DND-41 (cell line): Measurements from ENCODE around the gene TMEM88.
A peak's percentile ranks its signal among the peaks of the same experiment; 100 is the strongest.

Experiments used
- EZH2 ChIP-seq: IDR thresholded peaks from 3 replicates; pipeline ENCODE4 v1.6.1; 2012; ENCODE audit warnings: borderline replicate concordance, low read depth, mild to moderate bottlenecking, moderate library complexity, low read length, inconsistent platforms; ENCODE audit not compliant: severe bottlenecking
- TF ChIP-seq, protein P1 (sequence below): IDR thresholded peaks from 2 replicates; pipeline ENCODE4 v1.5.1; 2012; ENCODE audit warnings: borderline replicate concordance, low read length, moderate library complexity, mild to moderate bottlenecking; ENCODE audit not compliant: poor library complexity, severe bottlenecking; ENCODE audit errors: extremely low read depth

GRCh38 chr17:7857713-7858521 is 3.1 kb downstream of the TMEM88 start, which contains the start of gene CYB5D1:
- TF ChIP-seq, protein P1, sequence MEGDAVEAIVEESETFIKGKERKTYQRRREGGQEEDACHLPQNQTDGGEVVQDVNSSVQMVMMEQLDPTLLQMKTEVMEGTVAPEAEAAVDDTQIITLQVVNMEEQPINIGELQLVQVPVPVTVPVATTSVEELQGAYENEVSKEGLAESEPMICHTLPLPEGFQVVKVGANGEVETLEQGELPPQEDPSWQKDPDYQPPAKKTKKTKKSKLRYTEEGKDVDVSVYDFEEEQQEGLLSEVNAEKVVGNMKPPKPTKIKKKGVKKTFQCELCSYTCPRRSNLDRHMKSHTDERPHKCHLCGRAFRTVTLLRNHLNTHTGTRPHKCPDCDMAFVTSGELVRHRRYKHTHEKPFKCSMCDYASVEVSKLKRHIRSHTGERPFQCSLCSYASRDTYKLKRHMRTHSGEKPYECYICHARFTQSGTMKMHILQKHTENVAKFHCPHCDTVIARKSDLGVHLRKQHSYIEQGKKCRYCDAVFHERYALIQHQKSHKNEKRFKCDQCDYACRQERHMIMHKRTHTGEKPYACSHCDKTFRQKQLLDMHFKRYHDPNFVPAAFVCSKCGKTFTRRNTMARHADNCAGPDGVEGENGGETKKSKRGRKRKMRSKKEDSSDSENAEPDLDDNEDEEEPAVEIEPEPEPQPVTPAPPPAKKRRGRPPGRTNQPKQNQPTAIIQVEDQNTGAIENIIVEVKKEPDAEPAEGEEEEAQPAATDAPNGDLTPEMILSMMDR = peak; percentile 22
- no peak for TF ChIP-seq EZH2
